ENCODE measurements around the gene CAMTA1. TPM values are rescaled to one million over a fixed set of nuclear protein-coding genes. Genes with fewer than 3 reads are reported as not detected.

CAMTA1 gene
- total RNA-seq, 1 donor from 2014 or later = 63.8 TPM

GRCh38 chr1:7077136-7077535 is 291.9 kb downstream of the CAMTA1 start:
- Mint-ChIP-seq H3K27me3 (ENCODE audit: low read depth) (peaks cover 25% of the 10 kb centered on the region), H3K9me3 (ENCODE audit: low read depth) (peaks cover 38% of the 10 kb centered on the region), H3K4me3 (ENCODE audit: unreplicated experiment) (no peak overlapping the region), H3K4me1 (ENCODE audit: low read depth) (no peaks in the 10 kb centered on the region), H3K27ac (ENCODE audit: unreplicated experiment) (no peak overlapping the region), H3K36me3 (ENCODE audit: low read depth) (peaks cover 11% of the 10 kb centered on the region)
- no peak for TF ChIP-seq CTCF (IDR thresholded peaks at IDR 0.05)
- no peak for DNase-seq (ENCODE audit: low spot score)

GRCh38 chr1:7077970-7078369 is 292.7 kb downstream of the CAMTA1 start:
- DNase-seq (ENCODE audit: low spot score) = no peak

GRCh38 chr1:7079637-7080036 is 294.4 kb downstream of the CAMTA1 start:
- TF ChIP-seq CTCF (IDR thresholded peaks at IDR 0.05) = no peak
- H3K27ac Mint-ChIP-seq (ENCODE audit: unreplicated experiment) = no peak overlapping the region
- H3K36me3 Mint-ChIP-seq (ENCODE audit: low read depth) = peaks cover 13% of the 10 kb centered on the region
- no peaks in the 10 kb centered on the region for H3K4me1 Mint-ChIP-seq (ENCODE audit: low read depth)
- peaks cover 15% of the 10 kb centered on the region for H3K27me3 Mint-ChIP-seq (ENCODE audit: low read depth)
- H3K4me3 Mint-ChIP-seq (ENCODE audit: unreplicated experiment) = no peak overlapping the region
- DNase-seq (ENCODE audit: low spot score) = no peak
- H3K9me3 Mint-ChIP-seq (ENCODE audit: low read depth) = peaks cover 38% of the 10 kb centered on the region

More at GRCh38 chr1:7077970-7078369, 292.7 kb downstream of the CAMTA1 start:
- H3K27ac Mint-ChIP-seq (ENCODE audit: unreplicated experiment) = no peak overlapping the region
- no peaks in the 10 kb centered on the region for H3K4me1 Mint-ChIP-seq (ENCODE audit: low read depth)
- H3K36me3 Mint-ChIP-seq (ENCODE audit: low read depth) = peaks cover 13% of the 10 kb centered on the region
- H3K4me3 Mint-ChIP-seq (ENCODE audit: unreplicated experiment) = no peak overlapping the region
- peaks cover 22% of the 10 kb centered on the region for H3K27me3 Mint-ChIP-seq (ENCODE audit: low read depth)
- TF ChIP-seq CTCF (IDR thresholded peaks at IDR 0.05) = no peak
- peaks cover 38% of the 10 kb centered on the region for H3K9me3 Mint-ChIP-seq (ENCODE audit: low read depth)

GRCh38 chr1:7084232-7084894 is 299.1 kb downstream of the CAMTA1 start:
- H3K4me1 Mint-ChIP-seq (ENCODE audit: low read depth) = no peaks in the 10 kb centered on the region
- DNase-seq (ENCODE audit: low spot score) = no peak
- H3K4me3 Mint-ChIP-seq (ENCODE audit: unreplicated experiment) = no peak overlapping the region
- H3K27ac Mint-ChIP-seq (ENCODE audit: unreplicated experiment) = no peak overlapping the region
- H3K36me3 Mint-ChIP-seq (ENCODE audit: low read depth) = peaks cover 6% of the 10 kb centered on the region
- H3K27me3 Mint-ChIP-seq (ENCODE audit: low read depth) = peaks cover 14% of the 10 kb centered on the region
- peaks cover 18% of the 10 kb centered on the region for H3K9me3 Mint-ChIP-seq (ENCODE audit: low read depth)
- no peak for TF ChIP-seq CTCF (IDR thresholded peaks at IDR 0.05)

- Mint-ChIP-seq H3K27me3 (ENCODE audit: low read depth) (peaks cover 17% of the 10 kb centered on the region), H3K4me3 (ENCODE audit: unreplicated experiment) (no peak overlapping the region), H3K36me3 (ENCODE audit: low read depth) (peaks cover 4% of the 10 kb centered on the region), H3K4me1 (ENCODE audit: low read depth) (no peaks in the 10 kb centered on the region), H3K9me3 (ENCODE audit: low read depth) (peaks cover 9% of the 10 kb centered on the region), H3K27ac (ENCODE audit: unreplicated experiment) (no peak overlapping the region)
- no peak for TF ChIP-seq CTCF (IDR thresholded peaks at IDR 0.05)
- no peak for DNase-seq (ENCODE audit: low spot score)
Observed at GRCh38 chr1:7085521-7085920, 300.3 kb downstream of the CAMTA1 start.
